Middle frontal gyrus (tissue), 1 donor: Measurements from ENCODE around the gene KCNH3.

Source experiments
- DNase-seq: peaks from one replicate; pipeline ENCODE4 v3.0.0-alpha.2; 2015; ENCODE audit warnings: low spot score; ENCODE audit errors: extremely low spot score

Gene KCNH3

DNA sequence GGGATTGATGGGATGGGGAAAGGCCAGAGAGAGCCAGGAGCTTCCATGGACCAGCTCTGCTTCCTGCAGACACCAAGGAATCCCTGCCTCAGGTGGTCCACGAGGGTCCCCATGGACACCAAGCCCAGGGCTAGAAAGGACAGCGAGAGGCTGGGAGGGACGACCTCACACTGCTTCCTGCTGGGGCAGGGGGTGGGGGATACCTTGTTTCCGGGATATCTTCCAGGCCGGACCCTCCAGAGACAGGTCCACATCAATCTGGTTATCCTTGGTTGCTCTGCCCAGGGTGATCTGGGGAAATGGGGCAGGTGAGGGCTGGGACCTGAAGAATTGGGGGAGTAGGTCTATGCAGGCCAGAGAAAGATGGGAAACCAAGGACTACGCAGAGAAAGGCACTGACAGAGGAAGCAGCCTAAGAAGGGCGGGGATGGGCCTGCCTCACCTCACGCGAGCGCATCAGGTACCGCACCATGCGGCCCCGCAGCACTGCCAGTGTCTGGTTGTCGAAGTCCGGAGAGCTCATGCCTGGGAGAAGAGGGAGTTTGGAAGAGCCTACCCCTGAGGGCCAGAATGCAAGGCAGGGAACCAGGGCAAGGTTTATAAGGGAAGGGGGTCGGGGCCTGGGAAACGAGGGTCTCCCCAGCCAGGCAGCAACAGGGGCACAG lies 20.3 kb downstream of the KCNH3 start:
- no peak for DNase-seq

GRCh38 chr12:49560695-49561094 lies 21.9 kb downstream of the KCNH3 start:
- DNase-seq, result no peak

DNA sequence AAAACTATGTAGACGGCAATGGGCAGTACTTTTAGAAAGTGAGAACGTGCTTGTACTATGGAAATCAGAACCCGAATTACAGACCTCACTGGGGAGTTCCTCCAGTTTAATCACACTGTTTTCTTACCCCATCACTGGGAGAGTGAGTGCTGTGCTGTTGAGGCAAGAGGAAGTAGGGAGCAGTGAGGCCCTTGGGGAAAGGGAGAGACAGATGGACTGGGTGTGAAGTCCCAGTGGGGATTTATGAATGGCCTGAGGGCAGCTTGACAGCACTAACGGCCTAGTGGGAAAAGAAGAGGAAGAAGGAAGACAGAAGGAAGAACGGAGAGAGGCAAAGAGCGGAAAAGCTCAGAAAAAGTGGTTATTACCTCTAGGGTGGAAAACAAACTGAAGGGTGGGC lies 23.4 kb downstream of the KCNH3 start:
- DNase-seq, result no peak

DNA sequence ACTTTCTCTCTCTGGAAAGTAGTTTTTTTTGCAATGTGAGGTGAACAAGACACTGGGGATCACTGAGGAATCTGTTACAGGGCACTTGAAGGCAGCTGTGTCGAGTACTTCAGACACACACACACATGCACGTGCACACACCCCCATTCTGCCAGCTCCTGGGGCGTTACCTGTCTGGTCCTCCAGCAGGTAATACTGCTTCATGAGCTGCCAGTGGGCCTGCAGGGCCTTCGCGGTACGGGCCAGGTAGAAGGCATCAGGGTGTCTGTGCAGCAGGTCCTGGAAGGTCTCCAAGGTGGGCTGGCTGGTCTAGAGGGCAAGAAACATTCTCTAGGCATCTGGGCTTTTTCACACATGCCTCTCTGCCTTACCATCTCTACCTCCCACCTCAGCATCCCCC lies 24.0 kb downstream of the KCNH3 start:
- no peak for DNase-seq

DNA sequence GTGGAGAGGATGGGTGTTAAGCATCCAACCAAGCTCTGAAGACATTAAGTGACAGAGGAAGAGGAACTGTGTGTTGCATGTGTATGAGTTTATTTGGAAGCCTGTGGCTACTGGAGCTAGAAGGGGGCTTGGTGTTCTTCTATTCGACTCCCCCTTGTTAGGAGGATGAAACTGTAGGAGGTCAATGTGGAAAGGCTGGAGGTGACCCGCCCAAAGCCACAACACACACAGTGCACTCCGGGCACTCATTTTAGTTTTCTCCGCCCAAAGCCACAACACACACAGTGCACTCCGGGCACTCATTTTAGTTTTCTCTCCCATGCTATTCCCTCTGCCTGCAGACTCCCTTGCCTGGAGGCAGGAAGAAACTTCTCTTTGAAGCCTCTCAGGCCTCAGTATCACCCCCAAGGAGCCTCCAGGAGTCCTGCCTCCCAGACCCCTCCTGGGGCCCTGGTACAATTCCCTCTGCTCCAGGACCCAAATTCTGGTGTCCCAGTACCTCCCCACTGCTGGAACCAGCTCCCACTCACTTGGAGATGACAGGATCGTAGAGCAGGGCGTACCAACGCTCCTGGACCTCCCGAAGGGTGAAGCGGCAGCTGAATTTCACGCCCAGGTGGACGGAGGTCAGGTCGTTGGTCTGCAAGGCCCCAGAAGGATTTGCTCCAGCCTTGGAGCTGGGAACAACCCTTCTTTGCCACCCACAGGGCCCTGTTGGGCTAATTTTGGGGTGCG lies 25.3 kb downstream of the KCNH3 start:
- DNase-seq, result no peak

- DNase-seq, result peak; percentile 24
These were observed 26.0 kb downstream of the KCNH3 start for GRCh38 chr12:49564686-49565405.

- DNase-seq, result no peak
These were observed 26.8 kb downstream of the KCNH3 start for GRCh38 chr12:49565406-49566265.

DNA sequence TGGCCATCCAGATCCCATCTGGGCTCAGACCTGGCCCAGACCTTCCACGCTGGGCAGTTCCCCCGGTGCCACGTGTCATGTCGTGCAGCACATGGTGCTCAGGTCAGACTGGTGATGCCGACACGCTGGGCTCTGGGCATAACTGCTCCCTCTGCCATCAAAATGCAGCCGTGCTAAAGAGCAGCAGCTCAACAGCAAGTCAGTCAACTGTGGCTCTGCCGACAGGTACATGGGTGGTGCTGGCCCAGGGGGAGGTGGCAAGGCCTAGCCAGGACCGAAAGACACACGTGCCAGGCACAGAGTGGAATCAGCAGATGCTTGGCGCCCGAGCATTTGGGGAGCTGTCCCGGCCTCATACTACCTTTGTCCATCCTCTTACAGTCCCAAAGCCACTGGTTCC lies 27.5 kb downstream of the KCNH3 start:
- DNase-seq, result no peak

DNA sequence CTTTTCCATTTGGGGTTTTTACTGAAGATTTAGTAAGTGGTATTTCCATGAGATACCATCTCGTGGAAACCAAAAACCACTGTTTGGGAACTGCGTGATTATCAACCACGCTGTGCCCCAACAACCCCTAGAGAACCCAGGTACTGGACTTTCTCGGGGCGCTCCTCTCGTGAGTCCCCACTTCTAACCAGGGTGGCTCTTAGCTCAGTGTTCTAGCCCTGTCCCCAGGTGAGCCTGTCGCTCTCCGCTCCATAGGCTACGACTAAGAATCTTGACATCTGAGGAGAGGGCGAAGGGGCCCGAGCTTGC lies 28.4 kb downstream of the KCNH3 start:
- no peak for DNase-seq

GRCh38 chr12:49567611-49568441 lies 29.0 kb downstream of the KCNH3 start, which contains the start of gene MCRS1:
Gene MCRS1, minus strand, starts transcription at chr12:49568142. Its CDS starts 1,411 bp downstream, at chr12:49566731.
- peak; percentile 89 for DNase-seq

DNA sequence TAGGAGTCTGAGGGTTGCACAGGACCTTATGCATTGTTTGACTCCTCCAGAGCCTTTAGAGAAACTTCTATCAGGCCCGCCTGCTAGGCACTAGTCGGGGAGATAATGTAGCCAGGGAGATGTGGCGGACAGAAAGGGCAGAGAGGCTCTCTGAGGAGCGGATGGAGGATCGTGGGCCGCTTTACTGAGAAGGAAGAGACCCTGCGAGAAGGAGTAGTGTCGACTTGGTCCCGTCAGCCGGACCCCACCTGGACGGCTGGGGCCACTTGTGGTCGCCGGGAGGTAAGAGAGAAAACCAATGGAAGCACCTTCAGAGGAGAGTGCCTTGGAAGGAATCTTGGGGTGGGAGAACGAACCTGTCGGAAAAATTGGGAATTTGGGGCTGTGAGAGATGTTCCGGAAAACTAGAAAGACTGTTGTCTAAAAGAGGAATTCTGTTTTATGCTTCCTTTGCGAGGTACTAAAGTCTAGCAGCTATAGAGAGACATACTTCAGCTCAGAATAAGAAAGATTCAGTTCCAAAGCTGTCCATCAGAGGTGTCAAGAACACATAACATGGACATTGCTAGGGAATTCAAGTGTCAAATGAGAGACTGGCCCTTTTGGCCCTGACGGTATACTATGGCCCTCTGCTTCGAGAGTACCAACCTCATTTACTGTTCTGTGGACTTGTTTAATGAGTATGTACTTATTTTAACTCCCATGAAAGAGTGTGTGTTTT lies 29.8 kb downstream of the KCNH3 start:
- DNase-seq, result no peak

DNA sequence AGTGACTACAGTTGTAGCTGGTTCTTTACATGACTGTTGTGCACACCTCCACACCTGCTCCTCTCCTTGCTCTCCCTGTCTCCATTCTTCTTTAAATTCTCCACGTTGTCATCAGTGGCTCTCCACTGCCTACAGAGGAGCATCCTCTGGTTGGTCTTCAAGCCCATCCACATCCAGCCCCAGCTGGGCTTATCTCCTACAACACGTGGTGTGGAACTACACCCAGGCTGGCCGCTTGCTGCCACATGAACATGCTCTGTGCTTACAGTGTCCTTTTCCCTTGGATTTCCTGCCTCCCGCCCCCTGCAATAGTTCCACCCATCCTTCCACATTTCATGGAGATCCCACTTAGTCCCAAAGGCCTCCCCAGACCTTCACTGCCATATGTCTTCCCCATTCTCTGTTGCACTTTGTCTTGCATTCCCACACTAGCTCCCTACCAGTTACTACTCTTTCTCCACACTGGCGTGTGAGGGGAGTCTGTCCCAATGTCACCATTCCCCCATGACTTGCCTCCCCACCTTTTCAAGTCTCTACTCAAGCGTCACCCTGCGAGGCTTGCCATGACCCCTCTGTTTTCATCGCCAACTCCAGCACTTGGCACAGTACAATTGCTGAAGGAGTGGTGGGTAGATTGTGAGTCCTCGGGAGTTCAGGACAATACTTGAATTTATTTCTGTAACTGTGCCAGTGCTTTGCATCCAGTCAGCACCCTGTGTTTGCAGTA lies 38.9 kb downstream of the KCNH3 start:
- no peak for DNase-seq

DNA sequence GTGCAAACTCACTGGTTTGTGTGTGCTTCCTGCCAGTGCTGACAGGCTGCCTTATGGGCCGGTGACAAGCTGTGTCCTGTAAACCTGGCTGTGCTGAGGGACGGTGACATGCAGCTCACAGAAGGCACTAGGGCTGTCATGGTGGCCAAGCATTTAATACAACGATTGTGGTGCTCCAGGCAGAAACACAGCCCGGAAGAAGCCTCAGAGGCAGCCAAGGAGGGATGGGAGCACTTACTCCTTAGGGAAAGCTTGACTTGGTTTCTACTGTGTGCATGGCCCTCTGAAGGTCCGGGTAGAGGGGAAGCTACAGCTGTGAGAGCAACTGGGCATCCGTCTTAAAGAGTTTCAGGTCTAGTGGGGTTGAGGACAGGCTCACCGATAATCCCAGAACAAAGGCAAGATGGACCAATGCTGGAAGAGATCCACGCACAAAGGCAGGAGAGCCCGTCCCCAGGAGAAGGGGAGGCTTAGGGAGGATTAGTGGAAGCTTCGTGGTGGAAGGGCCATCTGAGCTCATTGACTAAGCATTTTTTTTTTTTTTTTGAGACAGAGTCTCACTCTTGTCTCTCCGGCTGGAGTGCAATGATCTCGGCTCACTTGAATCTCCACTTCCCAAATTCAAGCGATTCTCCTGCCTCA lies 39.8 kb downstream of the KCNH3 start:
- DNase-seq, result no peak

- peak; percentile 79 for DNase-seq
These were observed 42.0 kb downstream of the KCNH3 start for GRCh38 chr12:49580572-49581535.

- no peak for DNase-seq
These were observed 43.4 kb downstream of the KCNH3 start for GRCh38 chr12:49582201-49582600.

DNA sequence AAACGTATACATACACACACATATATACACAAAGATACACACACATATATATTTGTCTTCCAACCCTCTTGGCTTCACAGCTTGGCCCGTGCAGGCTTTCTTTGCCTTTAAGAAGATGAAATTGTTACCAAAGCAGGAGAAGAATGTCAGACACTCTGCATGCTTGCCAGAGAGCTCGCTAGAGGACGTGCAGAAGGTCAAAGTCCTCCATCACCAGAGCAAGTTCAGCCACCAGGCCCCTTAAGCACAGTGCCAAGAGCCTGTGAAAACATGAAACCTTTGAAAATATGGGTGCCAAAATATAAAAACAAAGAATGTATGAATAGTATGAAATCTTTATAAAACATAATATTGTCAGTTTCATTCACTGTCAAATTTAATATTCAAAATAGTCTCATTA lies 44.0 kb downstream of the KCNH3 start:
- no peak for DNase-seq

DNA sequence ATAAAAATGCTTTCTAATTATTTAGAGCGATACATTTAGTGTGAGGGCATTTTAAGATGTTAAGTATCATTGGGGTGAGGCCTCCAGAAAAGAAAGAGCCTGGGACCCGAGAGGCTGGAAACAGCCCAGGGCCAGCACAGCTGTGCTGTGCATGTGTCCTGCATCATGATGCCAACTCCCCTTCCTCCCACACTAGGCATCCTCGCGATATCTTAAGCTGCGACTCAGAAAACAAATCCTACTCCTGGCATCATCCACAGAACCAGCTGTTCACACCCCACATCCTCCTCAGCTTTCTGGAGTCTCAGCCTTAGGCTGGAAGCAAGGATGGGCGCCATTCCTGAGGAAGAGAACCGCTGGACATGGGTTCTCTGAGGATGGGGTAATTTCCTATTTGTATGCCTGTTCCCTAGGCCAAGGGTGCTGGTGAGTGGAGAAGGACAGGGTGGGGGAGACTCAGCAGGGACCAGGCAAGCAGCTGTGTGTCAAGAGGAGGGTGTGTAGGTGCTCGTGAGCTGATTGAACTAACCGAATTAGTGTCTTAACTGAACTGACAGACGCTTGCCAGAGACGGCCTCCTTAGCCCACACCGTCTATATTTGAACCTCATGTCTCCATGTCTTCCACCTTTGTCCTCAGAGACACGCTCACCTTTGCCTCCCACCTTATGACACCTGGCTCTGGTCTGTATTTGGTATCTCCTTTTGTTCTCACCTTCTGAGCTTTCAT lies 44.7 kb downstream of the KCNH3 start:
- peak; percentile 4 for DNase-seq
